ENCODE data around the gene MTARC2.

MTARC2 gene

DNA sequence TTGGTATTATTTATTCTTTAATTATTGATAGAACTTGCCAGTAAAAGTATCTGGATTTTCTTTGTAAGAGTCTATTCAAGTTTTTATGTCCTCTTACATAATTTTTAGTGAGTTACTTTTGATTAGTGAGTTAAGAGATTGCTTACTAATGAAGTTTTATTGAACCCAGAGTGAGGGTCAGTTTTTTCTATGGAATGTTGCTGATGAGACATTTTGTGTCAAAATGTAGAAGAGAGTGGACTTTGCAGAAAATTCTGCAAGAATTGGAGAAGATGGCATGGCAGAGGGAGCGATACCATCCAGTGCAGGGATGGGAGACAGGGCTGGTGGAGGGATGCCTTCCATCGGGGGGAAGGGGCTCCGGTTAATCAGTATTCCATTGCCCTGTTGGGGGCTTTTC is 11.0 kb downstream of the MTARC2 start:
- Histone ChIP-seq H3K4me1 (ENCODE audit: control insufficient read depth in 1 of 2, insufficient read depth in 1 of 2, low read depth in 1 of 2, low read length in 1 of 2) (no peaks in the 10 kb centered on the region), H3K27me3 (no peaks in the 10 kb centered on the region), H3K9me3 (no peaks in the 10 kb centered on the region), H3K27ac (no peak overlapping the region), H3K4me3 (ENCODE audit: low read depth in 1 of 2, low read length in 1 of 2) (no peak overlapping the region), H3K36me3 (no peaks in the 10 kb centered on the region)
- TF ChIP-seq, protein P1, sequence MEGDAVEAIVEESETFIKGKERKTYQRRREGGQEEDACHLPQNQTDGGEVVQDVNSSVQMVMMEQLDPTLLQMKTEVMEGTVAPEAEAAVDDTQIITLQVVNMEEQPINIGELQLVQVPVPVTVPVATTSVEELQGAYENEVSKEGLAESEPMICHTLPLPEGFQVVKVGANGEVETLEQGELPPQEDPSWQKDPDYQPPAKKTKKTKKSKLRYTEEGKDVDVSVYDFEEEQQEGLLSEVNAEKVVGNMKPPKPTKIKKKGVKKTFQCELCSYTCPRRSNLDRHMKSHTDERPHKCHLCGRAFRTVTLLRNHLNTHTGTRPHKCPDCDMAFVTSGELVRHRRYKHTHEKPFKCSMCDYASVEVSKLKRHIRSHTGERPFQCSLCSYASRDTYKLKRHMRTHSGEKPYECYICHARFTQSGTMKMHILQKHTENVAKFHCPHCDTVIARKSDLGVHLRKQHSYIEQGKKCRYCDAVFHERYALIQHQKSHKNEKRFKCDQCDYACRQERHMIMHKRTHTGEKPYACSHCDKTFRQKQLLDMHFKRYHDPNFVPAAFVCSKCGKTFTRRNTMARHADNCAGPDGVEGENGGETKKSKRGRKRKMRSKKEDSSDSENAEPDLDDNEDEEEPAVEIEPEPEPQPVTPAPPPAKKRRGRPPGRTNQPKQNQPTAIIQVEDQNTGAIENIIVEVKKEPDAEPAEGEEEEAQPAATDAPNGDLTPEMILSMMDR (IDR thresholded peaks at IDR 0.05) = no peak

DNA sequence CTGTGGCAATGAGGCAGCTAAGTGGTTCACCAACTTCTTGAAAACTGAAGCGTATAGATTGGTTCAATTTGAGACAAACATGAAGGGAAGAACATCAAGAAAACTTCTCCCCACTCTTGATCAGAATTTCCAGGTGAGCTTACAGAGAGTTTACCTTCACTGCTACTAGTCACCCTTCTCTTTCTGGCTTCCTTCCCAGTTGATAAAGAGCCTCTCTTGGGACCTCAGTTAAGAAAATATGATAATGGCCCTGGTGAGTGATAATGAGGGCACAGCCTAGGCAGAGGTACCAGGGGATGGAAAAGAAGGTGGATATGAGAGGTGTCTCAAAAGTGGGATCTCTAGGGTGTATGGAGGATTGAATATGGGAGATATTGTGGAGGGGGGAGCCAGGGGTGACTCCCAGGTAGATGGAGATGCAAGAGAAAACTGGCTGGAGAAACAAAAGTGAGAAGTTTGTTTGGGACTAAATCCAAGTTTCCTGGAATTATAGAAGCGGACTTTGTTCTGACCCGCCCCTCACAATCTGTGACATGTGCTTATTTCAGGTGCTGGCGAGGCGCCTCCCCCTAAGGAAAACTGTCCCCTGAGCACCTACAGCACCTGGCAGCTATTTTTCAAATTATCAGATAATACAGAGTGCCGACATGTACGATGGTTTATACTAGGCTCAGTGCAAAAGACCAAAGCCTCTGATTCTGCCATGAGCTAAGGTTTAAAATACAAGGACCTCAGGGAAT is 13.7 kb downstream of the MTARC2 start:
- Histone ChIP-seq H3K4me3 (ENCODE audit: low read depth in 1 of 2, low read length in 1 of 2) (no peak overlapping the region), H3K9me3 (no peaks in the 10 kb centered on the region), H3K4me1 (ENCODE audit: control insufficient read depth in 1 of 2, insufficient read depth in 1 of 2, low read depth in 1 of 2, low read length in 1 of 2) (peaks cover 1 to 3% of the 10 kb centered on the region in 2 experiments), H3K36me3 (no peaks in the 10 kb centered on the region), H3K27me3 (no peaks in the 10 kb centered on the region), H3K27ac (no peak overlapping the region)
- TF ChIP-seq, protein P1 (IDR thresholded peaks at IDR 0.05) = no peak

DNA sequence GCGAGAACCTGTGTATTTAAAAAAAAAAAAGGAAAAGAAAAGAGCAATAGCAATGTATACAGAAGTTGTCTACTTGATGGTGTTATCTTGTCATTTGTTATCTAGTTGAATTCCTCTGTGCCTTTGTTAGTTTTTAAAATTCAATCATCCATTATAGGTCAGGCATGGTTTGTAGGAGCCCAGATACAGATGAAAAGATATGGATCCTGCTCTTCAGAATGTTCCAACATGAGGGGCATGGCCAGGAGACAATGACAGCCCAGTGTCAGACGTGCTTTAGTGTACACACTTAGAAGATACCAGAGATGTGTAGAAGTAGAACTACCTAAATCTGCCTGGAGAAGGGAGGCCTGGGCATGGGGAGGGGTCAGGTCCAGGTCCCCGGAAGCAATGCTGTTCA is 16.6 kb downstream of the MTARC2 start:
- H3K27me3 ChIP-seq = no peaks in the 10 kb centered on the region
- no peak overlapping the region for H3K27ac ChIP-seq
- H3K4me1 ChIP-seq (ENCODE audit: control insufficient read depth in 1 of 2, insufficient read depth in 1 of 2, low read depth in 1 of 2, low read length in 1 of 2) = peaks cover 26 to 27% of the 10 kb centered on the region in 2 experiments
- no peaks in the 10 kb centered on the region for H3K9me3 ChIP-seq
- H3K36me3 ChIP-seq = no peaks in the 10 kb centered on the region
- no peak overlapping the region for H3K4me3 ChIP-seq (ENCODE audit: low read depth in 1 of 2, low read length in 1 of 2)
- TF ChIP-seq, protein P1 (IDR thresholded peaks at IDR 0.05) = no peak

DNA sequence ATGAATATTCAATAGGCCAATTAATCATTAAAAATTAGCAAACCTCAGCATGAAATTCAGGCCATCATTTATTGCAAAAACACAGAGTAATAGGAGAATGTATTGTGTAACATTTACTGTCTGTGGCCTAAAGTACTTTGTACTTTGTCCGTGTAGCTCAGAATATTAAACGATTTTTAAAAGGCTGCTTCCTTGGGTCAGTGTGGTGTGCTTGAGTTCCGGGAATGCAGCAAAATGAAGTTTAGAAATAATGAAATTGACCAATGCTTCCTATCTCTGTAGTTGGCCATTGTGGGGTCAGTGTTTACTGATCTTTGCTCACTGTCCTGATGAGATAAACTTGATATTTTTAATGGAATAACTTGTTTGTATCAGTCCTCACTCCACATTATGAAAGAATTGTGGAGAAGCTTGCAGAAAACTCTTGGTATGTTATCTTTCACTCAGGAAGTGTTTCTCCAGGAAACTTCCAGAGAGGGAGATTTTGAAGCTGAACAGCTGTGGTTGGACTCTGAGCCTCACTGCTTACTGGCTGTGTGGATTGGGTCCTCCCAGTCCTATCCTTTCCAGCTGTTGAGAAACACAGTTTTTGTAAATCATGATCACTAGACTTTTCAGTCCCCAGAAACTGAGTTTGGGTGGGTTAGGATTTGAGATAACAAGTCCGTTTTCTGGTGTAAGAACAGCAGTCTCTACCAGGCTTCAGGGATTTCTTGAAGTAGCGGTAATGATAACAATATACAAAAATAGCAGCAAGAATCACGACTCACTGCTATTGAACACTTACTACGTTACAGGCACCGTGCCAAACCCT is 19.4 kb downstream of the MTARC2 start:
- H3K27me3 ChIP-seq = no peaks in the 10 kb centered on the region
- H3K4me3 ChIP-seq (ENCODE audit: low read depth in 1 of 2, low read length in 1 of 2) = peak overlapping the region; percentile 3 to 19
- peaks cover 26 to 27% of the 10 kb centered on the region in 2 experiments for H3K4me1 ChIP-seq (ENCODE audit: control insufficient read depth in 1 of 2, insufficient read depth in 1 of 2, low read depth in 1 of 2, low read length in 1 of 2)
- H3K27ac ChIP-seq = peak overlapping the region; percentile 69
- H3K9me3 ChIP-seq = no peaks in the 10 kb centered on the region
- TF ChIP-seq, protein P1 (IDR thresholded peaks at IDR 0.05) = no peak
- H3K36me3 ChIP-seq = no peaks in the 10 kb centered on the region

DNA sequence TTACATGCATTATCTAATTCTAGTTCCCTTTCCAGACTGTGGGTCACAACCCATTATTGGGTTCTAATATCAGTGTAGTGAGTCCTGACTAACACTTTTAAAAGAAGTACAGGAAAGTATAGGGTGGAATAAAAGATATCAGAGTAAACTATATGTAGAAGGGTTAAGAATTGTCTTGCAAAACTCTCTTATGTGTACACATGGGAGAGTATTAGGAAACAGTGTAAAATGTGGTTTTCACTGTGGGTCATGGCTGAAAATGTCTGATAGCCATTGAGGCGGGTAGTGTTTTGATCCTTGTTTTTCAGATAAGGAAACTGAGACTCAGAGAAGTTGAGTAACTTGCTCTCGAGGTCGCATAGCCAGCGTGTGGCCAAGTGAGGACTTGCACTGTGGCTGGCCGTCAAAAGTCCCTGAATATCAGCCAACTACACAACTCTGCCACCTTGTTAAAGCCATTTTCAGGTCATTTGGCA is 20.0 kb downstream of the MTARC2 start:
- Histone ChIP-seq H3K9me3 (no peaks in the 10 kb centered on the region), H3K36me3 (no peaks in the 10 kb centered on the region), H3K27me3 (no peaks in the 10 kb centered on the region), H3K27ac (peak overlapping the region; percentile 69), H3K4me1 (ENCODE audit: control insufficient read depth in 1 of 2, insufficient read depth in 1 of 2, low read depth in 1 of 2, low read length in 1 of 2) (peaks cover 26 to 27% of the 10 kb centered on the region in 2 experiments), H3K4me3 (ENCODE audit: low read depth in 1 of 2, low read length in 1 of 2) (peak overlapping the region in 1 of 2 experiments; percentile 19)
- TF ChIP-seq, protein P1 (IDR thresholded peaks at IDR 0.05) = no peak

Measured in neutrophil (primary cell).